Renal cortical epithelial cell (primary cell): ENCODE data around the gene IL18RAP. TPM values are rescaled to one million over a fixed set of nuclear protein-coding genes. Genes with fewer than 3 reads are reported as not detected.
A peak's percentile ranks its signal among the peaks of the same experiment; 100 is the strongest.

Experiments used
- DNase-seq: peaks from one replicate; pipeline ENCODE4 v3.0.0-alpha.2; 2011; ENCODE audit warnings: low read depth
- total RNA-seq: library from RNA; depleted of rRNA; stranded (reverse); fragments of >200 nt; gene quantifications from 2 replicates; pipeline ENCODE4 v1.2.3, GENCODE V29; 2014

Gene IL18RAP
- total RNA-seq, 1 donor from 2014 or later: not detected

- DNase-seq: no peak
Measured at GRCh38 chr2:102453501-102453900, 30.5 kb downstream of the IL18RAP start.

GRCh38 chr2:102455061-102455670 is 32.2 kb downstream of the IL18RAP start:
- DNase-seq: no peak

DNA sequence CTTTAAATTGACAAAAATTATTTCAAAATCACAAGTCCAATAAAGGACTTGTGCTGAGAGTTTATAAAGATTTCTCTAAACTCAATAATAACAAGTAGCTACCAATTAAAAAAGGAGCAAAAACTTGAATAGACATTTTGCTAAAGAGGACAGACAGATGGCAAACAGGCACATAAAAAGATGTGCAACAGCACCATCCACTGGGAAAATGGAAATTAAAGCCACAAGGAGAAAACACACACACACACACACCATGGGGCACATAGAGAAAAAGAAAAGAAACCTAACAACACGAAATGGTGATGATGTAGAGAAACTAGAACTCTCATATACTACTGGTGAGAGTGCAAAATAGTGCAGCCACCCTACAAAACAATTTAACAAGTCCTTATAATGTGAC is 37.5 kb downstream of the IL18RAP start:
- DNase-seq: no peak

- no peak for DNase-seq
Measured at GRCh38 chr2:102461188-102461587, 38.2 kb downstream of the IL18RAP start.

GRCh38 chr2:102463160-102463559 is 40.2 kb downstream of the IL18RAP start:
- DNase-seq: no peak

DNA sequence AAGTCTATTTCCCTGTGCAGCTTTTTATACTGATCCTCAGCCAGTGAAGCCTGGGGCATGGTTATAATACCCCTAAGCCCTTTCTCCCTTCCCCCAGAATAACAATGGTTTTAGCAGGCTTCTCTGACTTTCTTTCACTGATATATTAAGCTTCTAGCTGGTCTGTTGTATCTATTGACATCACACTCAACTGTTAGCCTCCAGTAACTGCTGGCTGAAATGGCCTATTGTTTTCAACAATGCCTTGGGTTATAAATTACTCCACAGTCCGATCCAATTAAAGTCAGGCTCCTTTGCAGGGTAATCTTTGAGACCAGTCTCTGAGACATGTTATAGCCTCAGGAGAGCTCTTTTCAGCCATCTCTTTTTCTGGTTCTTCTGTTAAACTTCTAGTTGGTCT is 47.2 kb downstream of the IL18RAP start:
- DNase-seq: no peak

DNA sequence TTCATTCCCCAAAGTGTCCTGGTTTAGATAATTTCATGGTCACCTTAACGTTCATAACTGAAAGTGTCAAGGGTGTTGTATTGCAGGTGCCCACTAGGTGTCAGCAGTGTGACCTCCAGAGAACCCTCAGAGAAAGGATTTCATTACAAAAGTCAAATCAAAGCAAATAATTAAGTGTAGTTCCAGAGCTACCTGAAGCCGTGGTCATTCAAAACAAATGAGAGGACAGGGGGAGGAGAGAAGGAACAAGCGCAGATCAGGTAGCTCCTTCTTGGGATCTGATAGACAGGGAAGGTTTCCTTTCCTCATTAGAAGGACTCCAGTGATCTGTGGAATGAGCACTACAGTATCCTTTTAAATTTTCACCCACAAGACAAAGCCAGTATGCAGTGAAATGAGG is 50.1 kb downstream of the IL18RAP start, which contains the start of gene SLC9A4:
SLC9A4 (plus strand) TSS at position 207 of the 400 bp plus-strand sequence. CDS start 534 bp downstream, outside the sequence.
- peak; percentile 64 for DNase-seq

DNA sequence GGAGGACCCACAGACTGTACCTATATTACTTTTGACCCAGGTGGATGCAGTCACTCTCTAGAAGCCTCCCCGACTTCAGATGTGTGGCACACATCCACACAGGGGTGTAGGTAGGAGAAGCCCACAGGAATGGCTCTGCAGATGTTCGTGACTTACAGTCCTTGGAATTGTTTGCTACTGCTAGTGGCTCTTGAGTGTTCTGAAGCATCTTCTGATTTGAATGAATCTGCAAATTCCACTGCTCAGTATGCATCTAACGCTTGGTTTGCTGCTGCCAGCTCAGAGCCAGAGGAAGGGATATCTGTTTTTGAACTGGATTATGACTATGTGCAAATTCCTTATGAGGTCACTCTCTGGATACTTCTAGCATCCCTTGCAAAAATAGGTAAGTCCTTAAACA is 50.7 kb downstream of the IL18RAP start:
- no peak for DNase-seq

GRCh38 chr2:102474785-102475184 is 51.8 kb downstream of the IL18RAP start:
- DNase-seq: no peak

DNA sequence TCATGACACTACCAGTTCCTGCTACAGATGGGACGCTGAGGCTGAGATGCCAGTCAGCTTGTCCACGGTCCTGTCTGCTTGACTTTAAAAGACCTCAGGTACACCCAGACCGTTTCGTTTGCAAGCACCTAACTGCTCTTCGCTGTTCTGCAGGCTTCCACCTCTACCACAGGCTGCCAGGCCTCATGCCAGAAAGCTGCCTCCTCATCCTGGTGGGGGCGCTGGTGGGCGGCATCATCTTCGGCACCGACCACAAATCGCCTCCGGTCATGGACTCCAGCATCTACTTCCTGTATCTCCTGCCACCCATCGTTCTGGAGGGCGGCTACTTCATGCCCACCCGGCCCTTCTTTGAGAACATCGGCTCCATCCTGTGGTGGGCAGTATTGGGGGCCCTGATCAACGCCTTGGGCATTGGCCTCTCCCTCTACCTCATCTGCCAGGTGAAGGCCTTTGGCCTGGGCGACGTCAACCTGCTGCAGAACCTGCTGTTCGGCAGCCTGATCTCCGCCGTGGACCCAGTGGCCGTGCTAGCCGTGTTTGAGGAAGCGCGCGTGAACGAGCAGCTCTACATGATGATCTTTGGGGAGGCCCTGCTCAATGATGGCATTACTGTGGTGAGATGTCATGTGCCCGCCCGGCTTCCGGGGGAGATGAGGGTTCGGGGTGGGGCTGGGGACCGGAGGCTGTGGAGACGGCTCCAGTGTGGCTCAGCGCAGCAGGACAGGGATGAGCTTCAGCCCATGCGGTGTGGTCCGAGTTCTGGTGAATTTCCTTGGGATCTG is 55.9 kb downstream of the IL18RAP start:
- no peak for DNase-seq

DNA sequence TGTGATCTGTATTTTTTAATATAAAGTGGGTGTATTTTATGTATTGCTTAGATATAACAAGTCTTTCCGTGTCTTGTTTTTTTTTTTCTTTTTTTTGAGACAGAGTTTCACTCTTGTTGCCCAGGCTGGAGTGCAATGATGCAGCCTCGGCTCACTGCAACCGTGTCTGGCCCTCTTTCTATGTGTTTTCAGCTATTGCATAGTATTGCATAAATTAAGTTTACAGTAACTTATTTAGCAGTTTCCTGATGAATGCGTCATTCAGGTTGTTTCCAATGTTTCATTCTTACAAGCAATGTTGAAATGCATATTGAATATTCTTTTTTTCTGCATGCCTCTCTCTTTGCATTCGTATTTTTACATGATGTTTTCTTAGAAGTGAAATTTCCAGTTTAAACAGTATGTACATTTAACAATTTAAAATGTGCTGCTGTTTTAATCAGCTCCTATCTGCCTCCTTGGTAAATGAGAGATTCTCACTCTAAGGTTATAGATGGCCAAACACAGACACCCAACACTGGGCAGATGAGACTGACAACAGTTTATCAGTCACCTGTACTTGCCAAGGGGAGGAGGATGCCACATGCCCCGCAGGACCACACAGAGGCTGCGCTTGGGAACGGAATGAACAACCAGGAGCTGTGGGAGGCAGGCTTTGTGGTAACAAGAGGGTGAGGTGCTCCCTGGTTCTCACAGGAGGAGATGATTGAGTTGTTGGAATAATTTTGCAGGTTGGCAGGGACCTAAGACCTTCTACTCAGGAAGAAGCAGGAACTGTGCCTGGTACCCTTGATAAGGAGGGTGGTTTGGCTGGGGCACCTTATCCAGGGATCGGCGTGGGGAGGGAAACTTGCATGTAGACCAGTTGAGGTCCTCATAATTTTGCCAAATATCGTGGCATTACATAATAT is 57.6 kb downstream of the IL18RAP start:
- no peak for DNase-seq

GRCh38 chr2:102481931-102482330 is 59.0 kb downstream of the IL18RAP start:
- DNase-seq: no peak

- DNase-seq: no peak
Measured at GRCh38 chr2:102483086-102483485, 60.1 kb downstream of the IL18RAP start.

- DNase-seq: no peak
Measured at GRCh38 chr2:102484310-102485061, 61.5 kb downstream of the IL18RAP start.

DNA sequence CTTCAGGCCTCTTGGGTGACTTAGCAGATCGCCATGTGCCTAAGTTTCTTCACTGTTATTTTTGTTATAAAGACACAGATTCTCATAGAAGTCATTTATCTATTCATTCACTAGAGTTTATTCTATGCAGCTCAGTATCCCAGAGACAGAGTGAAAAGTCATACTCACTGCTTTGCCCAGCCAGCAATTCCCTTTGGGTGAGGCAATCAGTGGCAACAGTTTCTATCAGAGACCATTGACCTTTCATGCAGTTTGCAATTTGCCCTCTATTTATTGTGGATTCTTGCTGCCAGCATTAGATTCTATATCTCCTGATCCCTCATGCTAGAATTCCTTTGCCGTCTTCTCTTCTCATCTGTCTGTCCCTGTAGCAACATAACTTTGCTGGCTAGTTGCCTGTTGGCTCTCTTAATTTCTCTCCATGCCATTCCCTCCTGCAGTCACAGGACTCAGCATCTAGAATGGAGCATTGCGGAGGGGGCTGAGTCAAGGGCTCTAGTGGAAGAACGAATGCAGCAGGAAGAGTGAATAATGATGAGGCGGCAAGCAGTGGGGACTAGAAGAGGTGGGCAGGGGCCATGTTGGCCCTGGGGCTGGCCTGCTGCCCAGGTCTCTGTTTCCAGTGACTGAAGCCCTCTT is 62.3 kb downstream of the IL18RAP start:
- peak; percentile 10 for DNase-seq

- no peak for DNase-seq
Measured at GRCh38 chr2:102486941-102487702, 64.2 kb downstream of the IL18RAP start.

DNA sequence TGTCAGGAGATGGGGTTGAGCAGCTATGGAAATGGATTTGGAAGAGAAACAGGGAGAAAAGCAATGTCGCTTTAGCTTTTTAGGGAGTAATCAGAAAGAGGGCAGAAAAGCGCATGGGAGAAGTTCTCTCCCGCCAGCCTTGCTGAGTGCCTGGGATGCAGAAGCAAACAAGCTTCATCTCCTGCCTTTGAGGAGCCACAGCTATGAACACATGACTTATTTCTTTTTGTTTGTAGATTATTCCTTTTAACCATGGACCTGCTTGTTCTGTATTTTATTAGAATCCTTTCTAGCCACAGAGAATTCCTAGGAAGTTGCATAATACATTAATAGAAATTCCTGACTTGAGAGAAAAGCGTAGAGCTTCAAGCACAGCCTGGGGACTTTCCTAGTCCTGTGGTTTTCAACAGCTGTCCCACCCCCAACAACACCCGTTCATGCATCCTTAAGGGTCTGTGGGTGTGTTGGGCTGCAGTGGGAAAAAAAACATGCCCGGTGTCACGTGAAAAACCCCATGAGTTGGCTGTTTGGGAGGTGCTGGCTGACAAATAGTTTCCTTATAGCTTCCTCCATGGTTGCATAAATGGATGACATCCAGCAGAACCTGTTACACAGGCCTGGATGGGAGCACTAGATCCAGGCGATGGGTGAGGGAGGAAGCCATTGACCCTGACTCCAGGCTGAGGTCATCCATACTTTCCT is 65.0 kb downstream of the IL18RAP start:
- DNase-seq: peak; percentile 98

DNA sequence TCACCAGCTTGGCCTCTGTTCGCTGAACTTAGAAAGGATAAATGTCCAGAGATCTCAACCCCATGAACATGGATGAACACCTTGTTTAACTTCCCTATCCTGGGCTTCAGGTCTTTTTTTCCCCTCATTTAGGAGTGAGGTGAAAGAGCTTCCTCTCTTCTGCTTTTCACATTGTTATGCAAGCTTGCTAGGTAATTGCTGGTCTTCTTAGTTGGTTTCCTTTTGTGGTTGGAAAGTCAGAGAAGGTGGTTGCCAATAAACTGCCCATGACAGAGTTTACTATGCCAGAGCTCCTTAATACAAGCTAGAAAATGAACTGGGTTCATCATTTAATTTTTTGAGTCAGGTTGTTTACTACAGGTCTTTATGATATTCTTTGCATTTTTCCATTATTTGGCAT is 66.7 kb downstream of the IL18RAP start:
- peak; percentile 61 for DNase-seq

- no peak for DNase-seq
Measured at GRCh38 chr2:102492006-102492405, 69.0 kb downstream of the IL18RAP start.

DNA sequence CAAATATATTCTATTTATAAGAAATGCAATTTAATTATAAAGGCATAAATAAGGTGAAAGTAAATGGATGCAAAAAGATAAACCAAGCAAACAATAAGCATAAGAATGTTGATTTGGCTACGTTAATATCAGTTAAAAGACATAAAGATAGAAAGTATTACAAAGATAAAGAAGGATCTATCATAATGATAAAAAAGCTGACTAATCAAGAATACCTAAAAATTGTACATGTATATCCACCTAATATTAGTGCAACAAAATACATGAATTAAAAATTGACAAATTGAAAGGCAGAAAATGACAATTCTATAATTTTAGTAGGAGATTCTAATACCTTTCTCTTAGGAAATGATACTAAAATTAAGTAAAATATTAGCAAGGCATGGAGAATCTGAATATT is 71.6 kb downstream of the IL18RAP start:
- DNase-seq: no peak
